Fibroblast of lung (primary cell): ENCODE results near the gene FMN1.

Experiments
- CTCF ChIP-seq, 2 donors: IDR thresholded peaks in 1 of 2; conservative IDR thresholded peaks in 1 of 2; 1 replicate in 1 of 2; 2 replicates in 1 of 2; pipeline ENCODE4 v1.5.1; 2011 to 2012; ENCODE audit warnings: low read length in 2 of 2, control low read depth in 1 of 2, inconsistent platforms in 1 of 2, low read depth in 1 of 2, mild to moderate bottlenecking in 1 of 2
- EZH2 ChIP-seq: IDR thresholded peaks from 2 replicates; pipeline ENCODE4 v1.5.1; 2012; ENCODE audit warnings: low read length, control low read depth, mild to moderate bottlenecking; ENCODE audit errors: missing control alignments

GRCh38 chr15:32757426-32757825 lies 437.1 kb downstream of the FMN1 start:
- no peak for TF ChIP-seq CTCF (conservative IDR thresholded peaks at IDR 0.05 in 1 of 2, IDR thresholded peaks at IDR 0.05 in 1 of 2; ENCODE audit: low read depth in 1 of 2, low read length in 2 of 2)
- no peak for TF ChIP-seq EZH2
